Lung (tissue), 12 donors: ENCODE measurements around the gene CD247. TPM values are rescaled to one million over a fixed set of nuclear protein-coding genes. Genes with fewer than 3 reads are reported as not detected.

Experiments used
- ATAC-seq: fragments of 200-7000 bp; cut with Tn5 transposase; one replicate; pipeline ENCODE4 v1.9.1; 2020; ENCODE audit warnings: moderate number of reproducible peaks; ENCODE audit not compliant: insufficient read depth, low FRiP score
- DNase-seq, 3 donors: peaks; one replicate each; pipeline ENCODE4 v3.0.0-alpha.2; 2013 to 2017
- H3K27ac ChIP-seq, 2 donors: one replicate each; pipeline ENCODE4 v1.5.1; 2013; ENCODE audit warnings: mild to moderate bottlenecking in 2 of 2, moderate library complexity in 2 of 2, control low read depth in 1 of 2, inconsistent platforms in 1 of 2, low read depth in 1 of 2, low read length in 1 of 2
- H3K27me3 ChIP-seq, 3 donors: one replicate each; pipeline ENCODE4 v1.5.1; 2013; ENCODE audit warnings: low read length in 2 of 3; ENCODE audit not compliant: control insufficient read depth in 3 of 3, insufficient read depth in 3 of 3
- H3K36me3 ChIP-seq, 4 donors: one replicate each; pipeline ENCODE4 v1.5.1; 2013; ENCODE audit warnings: low read length in 4 of 4, mild to moderate bottlenecking in 1 of 4, moderate library complexity in 1 of 4; ENCODE audit not compliant: control insufficient read depth in 4 of 4, insufficient read depth in 4 of 4
- H3K4me1 ChIP-seq, 5 donors: one replicate each; pipeline ENCODE4 v1.5.1; 2013; ENCODE audit warnings: low read length in 5 of 5, mild to moderate bottlenecking in 2 of 5, moderate library complexity in 1 of 5; ENCODE audit not compliant: control insufficient read depth in 5 of 5, insufficient read depth in 5 of 5
- H3K4me3 ChIP-seq: one replicate; pipeline ENCODE4 v1.5.1; 2013; ENCODE audit warnings: mild to moderate bottlenecking, control low read depth, moderate library complexity
- H3K9ac ChIP-seq, 2 donors: one replicate each; pipeline ENCODE4 v1.5.1; 2013; ENCODE audit warnings: low read length in 2 of 2, control low read depth in 1 of 2; ENCODE audit not compliant: insufficient read depth in 1 of 2
- H3K9me3 ChIP-seq, 4 donors: one replicate each; pipeline ENCODE4 v1.5.1; 2013; ENCODE audit warnings: low read length in 3 of 4, mild to moderate bottlenecking in 1 of 4, moderate library complexity in 1 of 4; ENCODE audit not compliant: control insufficient read depth in 4 of 4, insufficient read depth in 3 of 4
- CTCF ChIP-seq: IDR thresholded peaks from 2 replicates; pipeline ENCODE4 v1.5.1; 2012; ENCODE audit warnings: mild to moderate bottlenecking; ENCODE audit errors: control extremely low read depth, extremely low read depth
- whole genome bisulfite sequencing, 2 donors: extraction: QIAGEN DNeasy Blood & Tissue Kit; methylation state at CpG; one replicate each; pipeline ENCODE4 v1.1.7; 2013; 5-methylcytosine and 5-hydroxymethylcytosine counted together
- polyA plus RNA-seq, 2 donors: library from polyadenylated mRNA; stranded (reverse); fragments of 200-250 nt; gene quantifications; one replicate each; pipeline ENCODE4 v1.2.1, GENCODE V29; 2013
- total RNA-seq, 2 donors: library from RNA; depleted of rRNA in 1 of 2; stranded (reverse); fragments of >200 nt in 1 of 2; gene quantifications; one replicate each; pipeline ENCODE4 v1.2.1, GENCODE V29; 2014 to 2021
- donor health status: control.
- donor health status: control.
- donor health status: Bipolar disorder and iron deficiency.
- donor health status: healthy.
- donor health status: DM: yes; HTN: yes; CAD: no.

The CD247 gene
- total and polyA plus RNA-seq, 4 donors, result 3.4 to 5.9 (median 3.8) TPM

DNA sequence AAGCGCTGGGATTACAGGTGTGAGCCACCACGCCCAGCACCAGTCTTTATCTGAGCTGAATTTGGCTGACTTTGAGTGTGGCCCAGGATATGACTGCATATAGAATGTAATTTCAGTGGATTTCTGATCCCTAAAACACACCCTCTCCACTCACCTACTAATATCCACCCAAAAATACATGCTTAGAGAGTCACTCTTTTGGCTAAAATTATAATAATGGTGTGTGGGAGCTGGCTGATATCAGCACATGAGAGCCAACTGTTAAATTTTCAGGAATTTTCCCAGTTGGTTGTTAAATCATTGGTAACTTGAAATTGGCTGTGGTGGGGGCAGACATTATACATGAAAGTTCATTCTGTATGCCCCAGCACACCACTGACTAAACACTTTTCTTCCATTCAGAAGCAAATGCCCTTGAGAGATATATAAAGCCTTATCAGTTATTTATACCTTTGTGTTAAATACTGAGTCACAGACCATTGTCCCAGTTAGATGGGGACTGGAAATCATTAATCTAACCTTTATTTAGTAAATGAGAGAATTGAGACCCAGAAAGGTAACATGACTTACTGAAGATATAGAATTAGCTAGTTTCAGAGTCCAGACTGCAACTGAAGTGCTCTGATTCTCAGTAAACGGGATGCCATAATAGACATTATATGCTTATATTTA, 9.9 kb upstream of the CD247 start:
- Histone ChIP-seq H3K36me3 (no peaks in the 10 kb centered on the region), H3K4me3 (no peak overlapping the region), H3K27ac (no peak overlapping the region), H3K4me1 (peaks cover 0 to 2% (median 0%) of the 10 kb centered on the region in 5 donors), H3K9me3 (peaks cover 0 to 2% (median 0%) of the 10 kb centered on the region in 4 donors), H3K9ac (no peak overlapping the region), H3K27me3 (no peaks in the 10 kb centered on the region)
- 89 to 100% methylated on average over 3 of the region's 3 CpGs for WGBS, 2 donors
- ATAC-seq (no peak), DNase-seq (no peak)
- TF ChIP-seq CTCF, result no peak

GRCh38 chr1:167526667-167527383, 8.5 kb upstream of the CD247 start:
- peaks cover 0 to 5% (median 2%) of the 10 kb centered on the region in 4 donors for H3K9me3 ChIP-seq
- H3K4me3 ChIP-seq, result no peak overlapping the region
- H3K9ac ChIP-seq, result no peak overlapping the region
- no peaks in the 10 kb centered on the region for H3K4me1 ChIP-seq
- no peak overlapping the region for H3K27ac ChIP-seq
- DNase-seq (no peak), ATAC-seq (no peak)
- no peaks in the 10 kb centered on the region for H3K36me3 ChIP-seq
- TF ChIP-seq CTCF, result no peak
- H3K27me3 ChIP-seq, result no peaks in the 10 kb centered on the region
- 72 to 83% methylated on average over 8 of the region's 8 CpGs for WGBS, 2 donors

GRCh38 chr1:167524651-167525050, 6.3 kb upstream of the CD247 start:
- ATAC-seq (no peak), DNase-seq (no peak)
- Histone ChIP-seq H3K36me3 (no peaks in the 10 kb centered on the region), H3K9me3 (peaks cover 0 to 5% (median 2%) of the 10 kb centered on the region in 4 donors), H3K9ac (no peak overlapping the region), H3K27ac (no peak overlapping the region), H3K4me3 (no peak overlapping the region), H3K27me3 (peaks cover 0 to 3% (median 0%) of the 10 kb centered on the region in 3 donors), H3K4me1 (no peaks in the 10 kb centered on the region)
- 77 to 91% methylated on average over 9 of the region's 9 CpGs for WGBS, 2 donors
- no peak for TF ChIP-seq CTCF
